ENCODE data around the gene PTGDS. TPM values are rescaled to one million over a fixed set of nuclear protein-coding genes. Genes with fewer than 3 reads are reported as not detected.

Gene PTGDS
- total RNA-seq, 1 donor from 2014 or later = not detected

GRCh38 chr9:136949817-136950655 is 27.3 kb upstream of the PTGDS start:
- Mint-ChIP-seq H3K27me3 (ENCODE audit: low read depth) (no peaks in the 10 kb centered on the region), H3K9me3 (no peaks in the 10 kb centered on the region), H3K4me1 (ENCODE audit: low read depth) (no peaks in the 10 kb centered on the region), H3K27ac (peak overlapping the region; percentile 87), H3K4me3 (ENCODE audit: low read depth) (peak overlapping the region; percentile 81), H3K36me3 (ENCODE audit: low read depth) (no peaks in the 10 kb centered on the region)
- DNase-seq (ENCODE audit: low spot score) = peak; percentile 94
- intact Hi-C loops (cut with micrococcal nuclease) = loop anchor here (2.0 to 10.0 kb wide), 2 partner anchors 43 to 85 kb away; partner anchors contain the start of genes FUT7 and PAXX

- no peak for DNase-seq (ENCODE audit: low spot score)
- Mint-ChIP-seq H3K4me1 (ENCODE audit: low read depth) (no peaks in the 10 kb centered on the region), H3K9me3 (no peaks in the 10 kb centered on the region), H3K36me3 (ENCODE audit: low read depth) (no peaks in the 10 kb centered on the region), H3K4me3 (ENCODE audit: low read depth) (peak overlapping the region; percentile 80), H3K27ac (peak overlapping the region; percentile 87), H3K27me3 (ENCODE audit: low read depth) (no peaks in the 10 kb centered on the region)
- intact Hi-C loops (cut with micrococcal nuclease) = loop anchor here (2.0 to 10.0 kb wide), 2 partner anchors 42 to 84 kb away; partner anchors contain the start of genes FUT7 and PAXX
Observed at GRCh38 chr9:136950656-136951276, 26.5 kb upstream of the PTGDS start.

GRCh38 chr9:136951541-136952320 is 25.6 kb upstream of the PTGDS start, which contains the start of gene LCN12:
LCN12 (plus strand) TSS chr9:136952273; CDS start chr9:136952328, 55 bp downstream.
- intact Hi-C loops (cut with micrococcal nuclease) = loop anchor here (2.0 to 10.0 kb wide), 2 partner anchors 41 to 83 kb away; partner anchors contain the start of genes FUT7 and PAXX
- H3K27me3 Mint-ChIP-seq (ENCODE audit: low read depth) = no peaks in the 10 kb centered on the region
- H3K4me1 Mint-ChIP-seq (ENCODE audit: low read depth) = no peaks in the 10 kb centered on the region
- H3K9me3 Mint-ChIP-seq = peaks cover 7% of the 10 kb centered on the region
- H3K4me3 Mint-ChIP-seq (ENCODE audit: low read depth) = no peak within 1 kb of the TSS
- no peaks in the 10 kb centered on the region for H3K36me3 Mint-ChIP-seq (ENCODE audit: low read depth)
- no peak for DNase-seq (ENCODE audit: low spot score)
- no peak within 1 kb of the TSS for H3K27ac Mint-ChIP-seq

- Mint-ChIP-seq H3K36me3 (ENCODE audit: low read depth) (no peaks in the 10 kb centered on the region), H3K4me1 (ENCODE audit: low read depth) (no peaks in the 10 kb centered on the region), H3K4me3 (ENCODE audit: low read depth) (no peak overlapping the region), H3K27ac (no peak overlapping the region), H3K9me3 (peaks cover 9% of the 10 kb centered on the region), H3K27me3 (ENCODE audit: low read depth) (no peaks in the 10 kb centered on the region)
- DNase-seq (ENCODE audit: low spot score) = no peak
- intact Hi-C loops (cut with micrococcal nuclease) = loop anchor here (10.0 kb wide), 1 partner anchor 82 kb away; the partner anchor contains the start of gene FUT7
Observed at GRCh38 chr9:136952321-136952850, 24.9 kb upstream of the PTGDS start.

DNA sequence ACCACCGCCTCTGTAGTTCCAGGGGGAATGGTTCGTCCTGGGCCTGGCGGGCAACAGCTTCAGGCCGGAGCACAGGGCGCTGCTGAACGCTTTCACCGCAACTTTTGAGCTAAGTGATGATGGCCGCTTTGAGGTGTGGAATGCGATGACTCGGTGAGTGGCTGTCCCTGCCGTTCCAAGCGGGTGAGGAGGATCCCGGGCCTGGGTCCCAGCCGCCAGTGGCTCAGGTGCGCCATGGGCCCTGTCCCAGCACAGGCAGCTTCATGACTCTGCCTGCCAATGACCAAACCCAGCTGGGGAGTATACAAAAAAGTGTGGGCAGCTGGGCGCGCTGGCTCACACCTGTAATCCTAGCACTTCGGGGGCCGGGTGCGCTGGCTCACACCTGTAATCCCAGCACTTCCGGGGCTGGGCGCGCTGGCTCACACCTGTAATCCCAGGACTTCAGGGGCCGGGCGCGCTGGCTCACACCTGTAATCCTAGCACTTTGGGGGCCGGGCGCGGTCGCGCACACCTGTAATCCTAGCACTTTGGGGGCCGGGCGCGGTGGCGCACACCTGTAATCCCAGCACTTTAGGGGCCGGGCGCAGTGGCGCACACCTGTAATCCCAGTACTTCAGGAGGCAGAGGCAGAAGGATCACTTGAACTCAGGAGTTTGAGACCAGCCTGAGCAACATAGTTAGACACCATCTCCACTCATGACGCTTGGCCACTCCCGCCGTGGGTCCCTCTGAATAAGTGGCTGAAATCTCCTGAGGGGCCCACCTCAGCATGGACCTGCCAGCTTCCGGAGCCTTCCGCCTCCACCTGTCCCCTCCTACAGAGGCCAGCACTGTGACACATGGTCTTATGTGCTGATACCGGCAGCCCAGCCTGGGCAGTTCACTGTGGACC is 24.2 kb upstream of the PTGDS start:
- no peak overlapping the region for H3K4me3 Mint-ChIP-seq (ENCODE audit: low read depth)
- no peak for DNase-seq (ENCODE audit: low spot score)
- no peaks in the 10 kb centered on the region for H3K4me1 Mint-ChIP-seq (ENCODE audit: low read depth)
- intact Hi-C loops (cut with micrococcal nuclease) = loop anchor here (10.0 kb wide), 1 partner anchor 82 kb away; the partner anchor contains the start of gene FUT7
- H3K9me3 Mint-ChIP-seq = peaks cover 9% of the 10 kb centered on the region
- no peak overlapping the region for H3K27ac Mint-ChIP-seq
- H3K27me3 Mint-ChIP-seq (ENCODE audit: low read depth) = no peaks in the 10 kb centered on the region
- H3K36me3 Mint-ChIP-seq (ENCODE audit: low read depth) = no peaks in the 10 kb centered on the region

- Mint-ChIP-seq H3K36me3 (ENCODE audit: low read depth) (no peaks in the 10 kb centered on the region), H3K27me3 (ENCODE audit: low read depth) (no peaks in the 10 kb centered on the region), H3K4me1 (ENCODE audit: low read depth) (no peaks in the 10 kb centered on the region), H3K9me3 (peaks cover 9% of the 10 kb centered on the region), H3K4me3 (ENCODE audit: low read depth) (no peak overlapping the region), H3K27ac (no peak overlapping the region)
- no peak for DNase-seq (ENCODE audit: low spot score)
- intact Hi-C loops (cut with micrococcal nuclease) = loop anchor here (10.0 kb wide), 1 partner anchor 81 kb away; the partner anchor contains the start of gene FUT7
Observed at GRCh38 chr9:136953771-136954269, 23.5 kb upstream of the PTGDS start.

- Mint-ChIP-seq H3K27ac (no peak overlapping the region), H3K4me1 (ENCODE audit: low read depth) (no peaks in the 10 kb centered on the region), H3K27me3 (ENCODE audit: low read depth) (no peaks in the 10 kb centered on the region), H3K36me3 (ENCODE audit: low read depth) (no peaks in the 10 kb centered on the region), H3K4me3 (ENCODE audit: low read depth) (no peak overlapping the region), H3K9me3 (peaks cover 9% of the 10 kb centered on the region)
- intact Hi-C loops (cut with micrococcal nuclease) = loop anchor here (10.0 kb wide), 1 partner anchor 80 kb away; the partner anchor contains the start of gene FUT7
- no peak for DNase-seq (ENCODE audit: low spot score)
Observed at GRCh38 chr9:136954270-136955083, 22.8 kb upstream of the PTGDS start.

DNA sequence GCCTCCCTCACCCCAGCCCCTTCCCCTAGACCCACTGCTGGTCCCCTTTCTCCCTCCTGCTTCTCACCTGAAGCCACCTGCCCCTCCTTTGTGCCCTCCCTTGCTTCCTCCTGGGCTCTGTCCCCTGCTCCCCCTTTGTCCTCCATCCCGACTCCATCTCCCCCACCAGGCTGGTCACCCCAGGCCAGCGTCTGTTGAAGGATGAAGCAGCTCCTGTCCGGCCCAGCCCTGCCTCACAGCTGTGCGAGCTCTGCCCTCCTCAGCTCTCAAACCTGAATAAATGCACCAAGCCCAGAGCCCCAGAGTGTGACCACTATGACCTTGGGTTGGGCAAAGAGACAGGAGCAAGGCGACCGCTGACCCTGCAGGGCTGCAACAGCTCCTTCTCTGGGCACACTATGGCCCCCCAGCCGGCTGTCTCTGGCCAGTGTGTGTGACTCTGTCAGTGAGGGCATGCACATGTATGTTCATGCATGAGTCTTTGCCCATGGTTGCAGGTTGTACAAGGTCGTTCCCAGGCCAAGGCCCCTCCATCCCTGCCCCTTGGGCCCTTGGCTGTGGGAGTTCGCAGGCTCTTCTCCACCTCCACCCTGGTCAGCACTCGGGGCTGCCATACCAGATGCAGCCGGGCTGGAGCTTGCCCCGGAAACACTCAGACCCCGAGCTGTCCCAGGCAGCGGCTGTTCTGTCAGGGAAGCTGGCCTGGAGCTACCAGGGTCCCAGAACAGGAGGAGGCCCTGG is 21.9 kb upstream of the PTGDS start:
- no peaks in the 10 kb centered on the region for H3K4me1 Mint-ChIP-seq (ENCODE audit: low read depth)
- H3K36me3 Mint-ChIP-seq (ENCODE audit: low read depth) = no peaks in the 10 kb centered on the region
- H3K4me3 Mint-ChIP-seq (ENCODE audit: low read depth) = no peak overlapping the region

DNA sequence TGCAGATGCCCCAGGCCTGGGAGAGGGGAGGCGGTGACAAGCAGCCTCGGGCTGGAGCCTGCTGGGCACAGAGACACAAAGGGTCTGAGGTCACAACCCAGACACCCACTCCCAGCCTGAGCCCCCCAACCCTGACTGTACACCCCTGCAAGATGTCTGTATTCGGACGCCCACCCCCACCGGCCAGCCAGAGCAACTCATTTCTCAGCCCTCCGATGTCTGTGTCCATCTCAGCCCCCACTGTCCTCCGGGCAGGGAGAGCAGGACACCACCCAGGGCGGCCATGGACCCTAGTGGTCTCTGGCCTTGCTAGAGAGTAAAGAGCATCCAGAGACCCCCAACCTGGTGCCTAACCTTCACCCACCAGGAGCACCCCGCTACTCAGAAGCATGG is 21.4 kb upstream of the PTGDS start:
- no peaks in the 10 kb centered on the region for H3K4me1 Mint-ChIP-seq (ENCODE audit: low read depth)
- intact Hi-C loops (cut with micrococcal nuclease) = loop anchor here (10.0 kb wide), 1 partner anchor 79 kb away; the partner anchor contains the start of gene FUT7

More for the DNA sequence above, 21.9 kb upstream of the PTGDS start:
- intact Hi-C loops (cut with micrococcal nuclease) = loop anchor here (10.0 kb wide), 1 partner anchor 79 kb away; the partner anchor contains the start of gene FUT7
- Mint-ChIP-seq H3K27ac (no peak overlapping the region), H3K9me3 (peaks cover 9% of the 10 kb centered on the region), H3K27me3 (ENCODE audit: low read depth) (no peaks in the 10 kb centered on the region)
- DNase-seq (ENCODE audit: low spot score) = no peak

DNA sequence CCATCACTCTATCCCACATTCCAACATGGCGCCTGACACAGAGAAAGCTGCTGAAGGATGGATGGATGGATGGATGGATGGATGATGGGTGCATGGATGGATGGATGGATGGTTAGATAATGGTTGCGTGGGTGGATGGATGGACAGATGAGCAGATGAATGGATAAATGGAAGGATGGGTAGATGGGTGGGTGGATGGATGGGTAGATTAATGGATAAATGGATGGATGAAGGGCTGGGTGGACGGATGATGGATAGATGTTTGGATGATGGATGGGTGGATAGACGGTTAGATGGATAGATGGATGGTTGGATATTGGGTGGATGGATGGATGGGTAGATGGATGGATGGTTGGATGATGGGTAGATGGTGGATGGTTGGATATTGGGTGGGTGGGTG is 20.7 kb upstream of the PTGDS start:
- Mint-ChIP-seq H3K27ac (no peak overlapping the region), H3K4me3 (ENCODE audit: low read depth) (no peak overlapping the region), H3K4me1 (ENCODE audit: low read depth) (no peaks in the 10 kb centered on the region), H3K9me3 (peaks cover 9% of the 10 kb centered on the region), H3K36me3 (ENCODE audit: low read depth) (no peaks in the 10 kb centered on the region), H3K27me3 (ENCODE audit: low read depth) (no peaks in the 10 kb centered on the region)
- DNase-seq (ENCODE audit: low spot score) = no peak
- intact Hi-C loops (cut with micrococcal nuclease) = loop anchor here (10.0 kb wide), 1 partner anchor 78 kb away; the partner anchor contains the start of gene FUT7

More for the DNA sequence above, 21.4 kb upstream of the PTGDS start:
- Mint-ChIP-seq H3K36me3 (ENCODE audit: low read depth) (no peaks in the 10 kb centered on the region), H3K27ac (no peak overlapping the region), H3K4me3 (ENCODE audit: low read depth) (no peak overlapping the region), H3K9me3 (peaks cover 9% of the 10 kb centered on the region), H3K27me3 (ENCODE audit: low read depth) (no peaks in the 10 kb centered on the region)
- no peak for DNase-seq (ENCODE audit: low spot score)

All from activated T-helper 2 cell treated with anti-CD3 and anti-CD28 coated beads, Interferon-gamma antibody, Interleukin-2, Interleukin-4, amounts not matched to agents 10 μg/mL and 5 μg/mL and 100 μg/mL, durations not matched to agents 14 hours and 24 hours and 36 hours (primary cell).